GM20431 (cell line): ENCODE results near the gene MYOM3.
"Not testable (repeated sequence)": the region's sequence is repeated elsewhere in the genome, so short reads cannot be mapped to it uniquely, and the experiment has no call there.

ENCODE experiments used
- in situ Hi-C: fragments of 300-500 bp; cut with MseI, MboI; formaldehyde crosslinking; loops from one replicate; pipeline ENCODE4 v1.15.0; 2020; ENCODE audit warnings: low sequenced_read_pairs; ENCODE audit not compliant: unreplicated experiment

The MYOM3 gene

GRCh38 chr1:24048894-24049293, 63.0 kb downstream of the MYOM3 start:
- in situ Hi-C loops: not testable (repeated sequence)

DNA sequence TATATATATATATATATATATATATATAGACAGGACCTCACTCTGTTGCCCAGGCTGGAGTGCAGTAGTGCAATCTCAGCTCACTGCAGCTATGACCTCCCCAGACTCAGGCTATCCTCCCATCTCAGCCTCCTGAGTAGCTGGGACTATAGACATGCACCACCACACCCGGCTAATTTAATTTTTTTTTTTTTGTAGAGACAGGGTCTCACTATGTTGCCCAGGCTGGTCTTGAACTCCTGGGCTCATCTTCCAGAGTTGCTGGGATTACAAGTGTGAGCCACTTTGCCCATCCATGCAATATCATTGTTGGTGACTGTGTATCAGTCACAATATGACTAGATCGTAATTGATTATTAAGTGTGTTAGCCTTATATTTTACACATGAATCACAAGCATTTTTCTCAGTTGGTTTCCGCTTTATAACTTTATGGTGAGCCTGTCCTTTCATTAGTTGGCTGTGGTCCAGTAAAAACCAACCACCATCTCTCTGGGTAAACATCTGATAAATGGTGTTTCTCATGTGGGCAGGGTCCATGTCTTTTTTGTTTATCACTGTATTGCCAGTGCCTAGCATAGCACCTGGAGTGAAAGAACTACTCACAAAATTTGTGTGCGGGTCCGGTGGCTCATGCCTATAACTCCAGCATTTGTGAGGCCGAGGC, 63.6 kb downstream of the MYOM3 start:
- in situ Hi-C loops: no loop called here

GRCh38 chr1:24047110-24047477, 64.8 kb downstream of the MYOM3 start:
- in situ Hi-C loops: no loop called here

DNA sequence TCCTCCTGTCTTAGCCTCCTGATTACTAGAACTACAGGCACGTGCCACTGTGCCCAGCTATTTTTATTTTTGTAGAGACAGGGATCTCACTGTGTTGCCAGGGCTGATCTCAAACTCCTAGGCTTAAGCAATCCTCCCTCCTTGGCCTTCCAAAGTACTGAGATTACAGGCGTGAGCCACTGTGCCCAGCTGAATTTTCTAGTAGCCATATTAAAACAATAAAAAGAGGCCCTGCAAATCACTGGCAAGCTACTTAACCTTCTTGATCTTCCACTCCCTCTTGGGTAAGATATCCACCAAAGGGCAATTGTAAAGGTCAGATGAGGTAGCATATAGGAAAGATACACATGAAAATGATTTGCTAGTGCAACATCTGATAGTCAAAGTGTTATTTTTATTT, 66.2 kb downstream of the MYOM3 start:
- in situ Hi-C loops: no loop called here

GRCh38 chr1:24044672-24045071, 67.3 kb downstream of the MYOM3 start:
- in situ Hi-C loops: not testable (repeated sequence)

GRCh38 chr1:24043345-24044032, 68.4 kb downstream of the MYOM3 start:
- in situ Hi-C loops: no loop called here

DNA sequence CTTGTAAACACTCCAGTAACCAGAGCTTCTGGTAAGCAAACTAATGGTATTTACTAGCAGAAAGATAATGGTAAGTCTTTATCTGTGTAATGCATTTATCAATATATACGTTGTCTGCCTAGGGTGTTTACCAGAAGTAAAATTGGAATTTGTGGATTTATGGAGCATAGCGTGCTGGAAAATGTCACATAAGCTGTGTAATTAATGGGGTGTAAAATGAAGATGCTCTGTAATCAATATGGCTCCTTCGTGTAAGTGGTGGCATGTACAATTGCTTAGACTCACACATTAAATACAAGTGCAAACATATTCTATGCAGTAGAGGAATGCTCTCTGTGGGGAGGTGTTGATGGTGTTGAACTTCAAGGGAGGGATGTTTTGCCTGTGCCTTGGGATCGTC, 69.6 kb downstream of the MYOM3 start:
- in situ Hi-C loops: no loop called here

DNA sequence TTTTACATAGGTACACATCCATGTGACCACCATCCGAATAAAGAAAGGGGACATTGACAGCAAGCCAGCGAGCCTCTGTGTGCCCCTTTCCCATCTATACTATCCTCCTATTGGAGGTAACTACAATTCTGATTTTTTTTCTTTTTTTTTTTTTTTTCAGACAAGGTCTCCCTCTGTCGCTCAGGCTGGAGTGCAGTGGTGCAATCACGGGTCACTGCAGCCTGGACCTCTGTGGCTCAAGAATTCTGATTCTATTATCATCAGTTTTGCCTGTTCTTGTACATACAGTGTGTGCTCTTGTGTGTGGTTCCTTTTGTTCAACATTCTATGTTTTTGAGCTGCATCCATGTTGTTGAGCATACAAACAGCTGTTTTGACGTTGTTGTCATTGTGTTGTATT, 75.8 kb downstream of the MYOM3 start:
- in situ Hi-C loops: no loop called here

- in situ Hi-C loops: no loop called here
Observed at GRCh38 chr1:24032981-24033380, 79.0 kb downstream of the MYOM3 start.

DNA sequence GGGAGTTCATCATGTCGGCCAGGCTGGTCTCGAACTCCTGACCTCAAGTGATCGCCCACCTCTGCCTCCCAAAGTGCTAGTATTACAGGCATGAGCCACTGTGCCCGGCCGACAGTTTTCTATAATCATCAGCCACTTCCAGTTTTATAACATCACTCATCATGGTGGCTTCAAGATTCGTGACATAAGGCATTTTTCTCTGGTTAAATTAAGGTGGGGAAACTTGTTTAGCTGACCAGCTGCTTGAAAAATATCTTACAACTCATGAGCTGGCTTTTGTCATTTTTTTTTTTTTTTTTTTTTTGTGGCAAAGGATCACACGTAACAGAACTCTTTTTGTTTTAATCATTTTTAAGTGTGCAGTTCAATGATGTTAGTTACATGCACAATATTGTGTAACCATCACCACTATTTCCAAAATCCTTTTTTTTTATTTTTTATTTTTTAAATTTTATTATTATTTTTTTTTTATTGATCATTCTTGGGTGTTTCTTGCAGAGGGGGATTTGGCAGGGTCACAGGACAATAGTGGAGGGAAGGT, 80.9 kb downstream of the MYOM3 start:
- in situ Hi-C loops: not testable (repeated sequence)

DNA sequence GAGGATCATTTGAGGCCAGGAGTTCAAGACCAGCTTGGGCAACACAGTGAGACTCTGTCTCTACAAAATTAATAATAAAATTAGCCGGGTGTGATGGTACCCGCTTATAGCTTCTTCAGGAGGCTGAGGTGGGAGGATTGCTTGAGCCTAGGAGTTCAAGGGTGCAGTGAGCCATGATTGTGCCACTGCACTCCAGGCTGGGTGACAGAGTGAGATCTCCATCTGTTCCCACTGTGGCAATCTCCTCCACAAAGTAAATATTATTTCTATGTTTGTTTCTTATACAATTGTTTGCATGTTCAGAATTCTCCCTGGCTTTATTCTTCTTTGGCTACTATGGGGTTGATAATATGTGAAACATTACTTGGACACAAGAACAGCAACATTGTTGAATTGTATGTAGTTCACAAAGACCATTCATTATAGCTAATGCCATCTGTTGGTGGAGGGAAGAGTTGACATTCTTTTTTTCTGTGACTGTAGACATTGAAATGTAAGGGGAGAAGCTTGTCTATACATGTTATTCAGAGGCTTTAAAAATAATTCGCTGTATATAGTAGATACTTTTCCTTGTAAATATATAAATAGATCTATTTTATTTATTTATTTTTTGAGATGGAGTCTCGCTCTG, 84.0 kb downstream of the MYOM3 start:
- in situ Hi-C loops: no loop called here

DNA sequence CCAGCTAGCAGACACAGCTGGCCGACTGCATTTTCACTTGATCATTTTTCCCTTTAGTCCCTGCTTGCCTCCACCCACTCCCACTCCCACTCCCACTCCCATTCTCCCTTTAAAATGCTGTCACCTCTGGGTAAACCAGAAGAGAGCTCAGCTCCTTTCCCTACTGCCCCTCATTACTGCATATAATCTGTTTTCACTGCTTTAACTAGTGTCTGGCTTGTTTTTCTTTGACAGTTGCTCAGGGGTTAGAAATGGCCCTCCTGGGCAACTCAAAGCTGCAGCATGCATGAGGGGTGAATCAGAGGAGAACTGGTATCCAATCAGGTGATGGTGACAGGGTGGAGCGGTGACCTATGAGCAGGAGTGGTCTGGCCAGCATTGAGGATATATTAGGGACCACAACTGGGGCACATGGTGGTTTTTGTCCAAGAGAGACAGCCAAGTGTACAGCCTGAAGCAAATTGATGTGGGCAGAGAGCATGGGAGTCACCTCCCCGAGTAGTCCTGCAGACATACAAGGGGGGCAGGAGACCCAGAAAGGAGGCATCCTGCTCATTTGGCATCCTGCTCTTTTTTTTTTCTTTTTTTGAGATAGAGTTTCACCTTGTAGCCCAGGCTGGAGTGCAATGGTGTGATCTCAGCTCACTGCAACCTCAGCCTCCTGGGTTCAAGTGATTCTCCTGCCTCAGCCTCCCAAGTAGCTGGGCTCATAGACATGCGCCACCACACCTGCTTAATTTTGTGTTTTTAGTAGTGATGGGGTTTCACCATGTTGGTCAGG, 89.2 kb downstream of the MYOM3 start:
- in situ Hi-C loops: no loop called here

DNA sequence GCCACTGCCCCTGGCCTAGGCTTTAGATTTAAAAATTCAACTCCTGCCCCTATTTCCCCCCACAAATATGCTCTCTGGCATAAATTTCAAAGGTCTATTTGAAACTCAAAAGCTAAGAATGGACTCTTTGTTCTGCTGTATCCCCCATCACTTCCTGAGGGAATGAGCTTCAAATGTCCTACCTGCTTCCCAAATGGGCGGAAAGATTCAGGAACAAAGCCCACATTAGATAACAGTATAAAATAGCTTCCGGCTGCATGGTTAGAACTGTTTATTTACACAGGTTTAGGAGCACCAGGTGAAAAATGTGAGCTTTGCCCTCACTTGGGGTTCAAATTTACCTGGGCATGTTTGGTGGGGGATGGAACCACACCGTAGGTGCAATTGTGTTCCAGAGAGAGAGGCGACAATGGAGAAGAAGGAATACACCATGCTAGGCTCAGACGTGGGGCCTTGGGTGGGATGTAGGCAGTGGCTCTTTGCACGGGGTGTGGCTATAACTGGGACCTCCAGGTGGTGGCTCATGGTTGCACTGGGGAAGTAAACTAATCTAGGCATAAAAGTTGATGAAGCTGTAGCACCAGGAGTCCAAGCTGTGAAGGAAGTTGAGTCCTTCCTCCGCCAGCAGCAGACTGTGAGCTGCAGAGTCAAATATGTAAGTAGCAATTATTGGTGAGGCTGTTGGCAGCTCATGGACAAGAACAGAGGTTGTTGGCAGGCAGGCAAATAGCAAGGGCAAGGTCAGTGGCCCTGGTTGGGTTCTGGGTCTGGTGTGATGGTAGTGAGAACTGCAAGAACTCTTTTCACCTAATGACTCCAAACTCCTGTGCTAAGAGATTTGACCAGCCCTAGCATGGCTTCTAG, 90.3 kb downstream of the MYOM3 start:
- in situ Hi-C loops: no loop called here

DNA sequence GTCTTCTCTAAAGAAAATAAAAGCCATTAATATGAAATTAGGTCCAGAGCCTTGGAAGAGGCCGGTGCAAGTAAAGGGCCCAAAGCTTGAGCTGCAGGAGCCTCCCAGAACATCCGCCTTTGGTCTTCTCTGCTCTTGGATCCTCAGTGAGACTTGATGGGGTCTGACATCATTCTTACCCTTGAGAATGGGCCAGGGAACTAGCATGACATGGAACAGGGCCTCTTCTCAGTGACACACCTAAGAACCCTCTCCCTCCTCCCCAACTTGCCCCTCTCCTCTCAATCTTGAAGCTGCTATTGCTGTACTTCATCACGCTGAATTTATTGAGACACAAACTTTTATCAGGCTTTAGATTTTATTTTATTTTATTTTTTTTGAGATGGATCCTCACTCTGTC, 91.5 kb downstream of the MYOM3 start:
- in situ Hi-C loops: no loop called here

GRCh38 chr1:24020025-24020424, 91.9 kb downstream of the MYOM3 start:
- in situ Hi-C loops: no loop called here

GRCh38 chr1:24018611-24019580, 93.0 kb downstream of the MYOM3 start:
- in situ Hi-C loops: no loop called here

DNA sequence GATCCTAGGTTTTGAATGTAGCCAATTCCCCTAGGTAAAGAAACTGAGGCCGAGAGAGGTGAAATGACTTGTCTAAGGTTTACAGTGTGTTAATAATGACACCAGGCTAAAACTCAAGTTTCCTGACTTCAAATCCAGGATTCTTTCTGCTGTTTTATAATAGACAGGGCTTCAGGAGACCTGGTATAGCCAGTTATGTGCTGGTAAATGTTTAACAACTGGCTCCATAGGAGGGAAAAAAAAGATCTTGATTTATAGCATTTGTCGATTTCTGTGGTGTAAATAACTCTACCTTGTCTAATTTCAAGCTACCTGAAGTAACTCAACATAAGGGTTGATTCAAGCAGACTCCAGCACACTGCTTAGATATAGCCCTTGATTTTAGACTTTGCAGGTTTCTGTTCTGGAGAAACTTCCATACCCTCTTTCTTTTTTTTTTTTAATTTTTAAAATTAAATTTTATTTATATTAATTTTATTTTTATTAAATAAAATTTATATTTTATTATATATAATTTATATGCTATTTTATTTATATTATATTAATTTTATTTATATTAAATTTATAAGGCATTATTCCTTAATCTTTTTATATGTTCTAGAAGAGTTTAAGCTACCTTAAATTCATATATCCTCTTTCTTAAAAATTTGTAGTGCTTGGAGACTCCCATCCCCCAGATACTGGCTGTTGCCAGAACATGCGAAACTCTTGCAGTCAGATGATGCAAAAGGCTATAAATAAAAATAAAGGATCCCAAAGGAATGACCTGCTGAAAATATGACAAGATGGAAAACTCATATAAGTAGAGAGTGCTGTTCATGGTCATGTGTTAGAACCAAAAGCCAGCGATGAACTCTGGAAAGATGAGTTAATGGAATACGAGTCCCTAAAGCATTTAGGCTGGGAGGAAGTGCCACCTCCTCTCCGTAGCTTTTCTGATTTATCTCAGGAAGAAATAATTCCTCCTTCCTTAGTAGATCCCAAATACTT, 96.4 kb downstream of the MYOM3 start:
- in situ Hi-C loops: no loop called here
